Measurements from ENCODE around the gene CD160.
"Not testable (repeated sequence)": the region's sequence is repeated elsewhere in the genome, so short reads cannot be mapped to it uniquely, and the experiment has no call there.

The CD160 gene

GRCh38 chr1:145720878-145721671, 1.8 kb downstream of the CD160 start:
- H3K4me3 ChIP-seq (ENCODE audit: low read length): no peak overlapping the region; the same call in 1 of the 2 replicates
- no peak for TF ChIP-seq ZNF274 (IDR thresholded peaks at IDR 0.05; ENCODE audit: low read depth, low read length)

- H3K4me3 ChIP-seq (ENCODE audit: low read length): not testable (repeated sequence)
Observed at GRCh38 chr1:145726193-145726592, 6.9 kb downstream of the CD160 start.

- TF ChIP-seq ZNF274 (IDR thresholded peaks at IDR 0.05; ENCODE audit: low read depth, low read length): no peak
- no peak overlapping the region for H3K4me3 ChIP-seq (ENCODE audit: low read length)
Observed at GRCh38 chr1:145729196-145729595, 9.9 kb downstream of the CD160 start.

GRCh38 chr1:145729666-145730436, 10.6 kb downstream of the CD160 start:
- no peak overlapping the region for H3K4me3 ChIP-seq (ENCODE audit: low read length)
- no peak for TF ChIP-seq ZNF274 (IDR thresholded peaks at IDR 0.05; ENCODE audit: low read depth, low read length)

GRCh38 chr1:145730467-145730866, 11.2 kb downstream of the CD160 start:
- TF ChIP-seq ZNF274 (IDR thresholded peaks at IDR 0.05; ENCODE audit: low read depth, low read length): no peak
- H3K4me3 ChIP-seq (ENCODE audit: low read length): no peak overlapping the region

GRCh38 chr1:145730900-145731299, 11.6 kb downstream of the CD160 start:
- TF ChIP-seq ZNF274 (IDR thresholded peaks at IDR 0.05; ENCODE audit: low read depth, low read length): no peak
- no peak overlapping the region for H3K4me3 ChIP-seq (ENCODE audit: low read length)

GRCh38 chr1:145736191-145736590, 16.9 kb downstream of the CD160 start:
- no peak overlapping the region for H3K4me3 ChIP-seq (ENCODE audit: low read length)
- TF ChIP-seq ZNF274 (IDR thresholded peaks at IDR 0.05; ENCODE audit: low read depth, low read length): no peak

GRCh38 chr1:145740269-145740668, 21.0 kb downstream of the CD160 start:
- no peak for TF ChIP-seq ZNF274 (IDR thresholded peaks at IDR 0.05; ENCODE audit: low read depth, low read length)
- no peak overlapping the region for H3K4me3 ChIP-seq (ENCODE audit: low read length)

GRCh38 chr1:145747398-145748247, 28.3 kb downstream of the CD160 start:
- TF ChIP-seq ZNF274 (IDR thresholded peaks at IDR 0.05; ENCODE audit: low read depth, low read length): no peak
- H3K4me3 ChIP-seq (ENCODE audit: low read length): no peak overlapping the region

- H3K4me3 ChIP-seq (ENCODE audit: low read length): no peak overlapping the region
- no peak for TF ChIP-seq ZNF274 (IDR thresholded peaks at IDR 0.05; ENCODE audit: low read depth, low read length)
Observed at GRCh38 chr1:145750426-145750825, 31.1 kb downstream of the CD160 start.

- no peak overlapping the region for H3K4me3 ChIP-seq (ENCODE audit: low read length)
Observed at GRCh38 chr1:145751491-145752037, 32.3 kb downstream of the CD160 start.

GRCh38 chr1:145757420-145757819, 38.1 kb downstream of the CD160 start:
- no peak for TF ChIP-seq ZNF274 (IDR thresholded peaks at IDR 0.05; ENCODE audit: low read depth, low read length)
- H3K4me3 ChIP-seq (ENCODE audit: low read length): no peak overlapping the region

More at GRCh38 chr1:145751491-145752037, 32.3 kb downstream of the CD160 start:
- TF ChIP-seq ZNF274 (IDR thresholded peaks at IDR 0.05; ENCODE audit: low read depth, low read length): no peak

- TF ChIP-seq ZNF274 (IDR thresholded peaks at IDR 0.05; ENCODE audit: low read depth, low read length): no peak
- no peak overlapping the region for H3K4me3 ChIP-seq (ENCODE audit: low read length)
Observed at GRCh38 chr1:145758116-145758515, 38.8 kb downstream of the CD160 start.

- H3K4me3 ChIP-seq (ENCODE audit: low read length): no peak overlapping the region
- TF ChIP-seq ZNF274 (IDR thresholded peaks at IDR 0.05; ENCODE audit: low read depth, low read length): no peak
Observed at GRCh38 chr1:145758575-145758974, 39.3 kb downstream of the CD160 start.
